ENCODE data around the gene PDE8B.

GRCh38 chr5:77319117-77319804 lies 108.8 kb downstream of the PDE8B start:
- TF ChIP-seq POLR2AphosphoS5 (IDR thresholded peaks at IDR 0.05; ENCODE audit: low read depth): no peak
- no peak for TF ChIP-seq EZH2 (IDR thresholded peaks at IDR 0.05; ENCODE audit: low read depth, unreplicated experiment)
- no peak for TF ChIP-seq CTCF (conservative IDR thresholded peaks at IDR 0.05; ENCODE audit: low read depth in 2 of 2)
- TF ChIP-seq EZH2phosphoT487 (IDR thresholded peaks at IDR 0.05; ENCODE audit: unreplicated experiment): no peak
- TF ChIP-seq, protein P1, sequence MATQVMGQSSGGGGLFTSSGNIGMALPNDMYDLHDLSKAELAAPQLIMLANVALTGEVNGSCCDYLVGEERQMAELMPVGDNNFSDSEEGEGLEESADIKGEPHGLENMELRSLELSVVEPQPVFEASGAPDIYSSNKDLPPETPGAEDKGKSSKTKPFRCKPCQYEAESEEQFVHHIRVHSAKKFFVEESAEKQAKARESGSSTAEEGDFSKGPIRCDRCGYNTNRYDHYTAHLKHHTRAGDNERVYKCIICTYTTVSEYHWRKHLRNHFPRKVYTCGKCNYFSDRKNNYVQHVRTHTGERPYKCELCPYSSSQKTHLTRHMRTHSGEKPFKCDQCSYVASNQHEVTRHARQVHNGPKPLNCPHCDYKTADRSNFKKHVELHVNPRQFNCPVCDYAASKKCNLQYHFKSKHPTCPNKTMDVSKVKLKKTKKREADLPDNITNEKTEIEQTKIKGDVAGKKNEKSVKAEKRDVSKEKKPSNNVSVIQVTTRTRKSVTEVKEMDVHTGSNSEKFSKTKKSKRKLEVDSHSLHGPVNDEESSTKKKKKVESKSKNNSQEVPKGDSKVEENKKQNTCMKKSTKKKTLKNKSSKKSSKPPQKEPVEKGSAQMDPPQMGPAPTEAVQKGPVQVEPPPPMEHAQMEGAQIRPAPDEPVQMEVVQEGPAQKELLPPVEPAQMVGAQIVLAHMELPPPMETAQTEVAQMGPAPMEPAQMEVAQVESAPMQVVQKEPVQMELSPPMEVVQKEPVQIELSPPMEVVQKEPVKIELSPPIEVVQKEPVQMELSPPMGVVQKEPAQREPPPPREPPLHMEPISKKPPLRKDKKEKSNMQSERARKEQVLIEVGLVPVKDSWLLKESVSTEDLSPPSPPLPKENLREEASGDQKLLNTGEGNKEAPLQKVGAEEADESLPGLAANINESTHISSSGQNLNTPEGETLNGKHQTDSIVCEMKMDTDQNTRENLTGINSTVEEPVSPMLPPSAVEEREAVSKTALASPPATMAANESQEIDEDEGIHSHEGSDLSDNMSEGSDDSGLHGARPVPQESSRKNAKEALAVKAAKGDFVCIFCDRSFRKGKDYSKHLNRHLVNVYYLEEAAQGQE (IDR thresholded peaks at IDR 0.05; ENCODE audit: unreplicated experiment): no peak
- no peak for TF ChIP-seq JUNB (IDR thresholded peaks at IDR 0.05; ENCODE audit: unreplicated experiment)
- TF ChIP-seq CREB1 (CRISPR knock-in tag; IDR thresholded peaks at IDR 0.05; ENCODE audit: low read depth): no peak
- TF ChIP-seq ZNF331 (CRISPR knock-in tag; IDR thresholded peaks at IDR 0.05; ENCODE audit: low read depth): no peak
- no peak for TF ChIP-seq ETS1 (IDR thresholded peaks at IDR 0.05)
- TF ChIP-seq STAT1 (IDR thresholded peaks at IDR 0.05; ENCODE audit: unreplicated experiment): no peak
- no peak for TF ChIP-seq NANOG (IDR thresholded peaks at IDR 0.05; ENCODE audit: borderline replicate concordance)

Measured in GM23338 (cell line).